Measurements from ENCODE around the gene ANKRD30A. TPM values are rescaled to one million over a fixed set of nuclear protein-coding genes. Genes with fewer than 3 reads are reported as not detected.
"Not testable (repeated sequence)": the region's sequence is repeated elsewhere in the genome, so short reads cannot be mapped to it uniquely, and the experiment has no call there.

ANKRD30A gene
- total RNA-seq, 1 experiment from 2014 or later = not detected

DNA sequence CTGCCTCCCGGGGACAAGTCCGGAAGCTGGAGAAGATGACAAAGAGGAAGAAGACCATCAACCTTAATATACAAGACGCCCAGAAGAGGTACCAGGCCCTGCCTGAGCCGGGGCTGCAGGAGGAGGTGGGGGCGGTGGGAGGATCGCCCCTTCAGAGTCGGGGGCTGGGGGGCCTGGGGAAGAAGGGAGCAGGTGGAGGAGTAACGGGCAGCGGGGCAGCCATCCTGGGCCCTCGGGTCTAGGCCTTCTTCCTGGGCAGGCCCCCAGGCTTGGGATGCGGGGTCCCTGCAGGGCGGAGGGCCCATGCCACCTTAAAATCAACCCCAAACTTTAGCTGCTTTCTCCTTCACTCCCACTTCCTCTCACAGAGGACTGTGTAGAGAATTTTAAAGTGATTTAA is 523 bp downstream of the ANKRD30A start (continued):
- TF ChIP-seq YY1 (IDR thresholded peaks at IDR 0.05; ENCODE audit: extremely low read depth, insufficient replicate concordance, low read depth, low read length) (no peak), POLR2AphosphoS5 (IDR thresholded peaks at IDR 0.05; ENCODE audit: low read depth, low read length) (no peak), FOSL1 (IDR thresholded peaks at IDR 0.05; ENCODE audit: low read depth) (no peak)
- TF ChIP-seq, protein P1, sequence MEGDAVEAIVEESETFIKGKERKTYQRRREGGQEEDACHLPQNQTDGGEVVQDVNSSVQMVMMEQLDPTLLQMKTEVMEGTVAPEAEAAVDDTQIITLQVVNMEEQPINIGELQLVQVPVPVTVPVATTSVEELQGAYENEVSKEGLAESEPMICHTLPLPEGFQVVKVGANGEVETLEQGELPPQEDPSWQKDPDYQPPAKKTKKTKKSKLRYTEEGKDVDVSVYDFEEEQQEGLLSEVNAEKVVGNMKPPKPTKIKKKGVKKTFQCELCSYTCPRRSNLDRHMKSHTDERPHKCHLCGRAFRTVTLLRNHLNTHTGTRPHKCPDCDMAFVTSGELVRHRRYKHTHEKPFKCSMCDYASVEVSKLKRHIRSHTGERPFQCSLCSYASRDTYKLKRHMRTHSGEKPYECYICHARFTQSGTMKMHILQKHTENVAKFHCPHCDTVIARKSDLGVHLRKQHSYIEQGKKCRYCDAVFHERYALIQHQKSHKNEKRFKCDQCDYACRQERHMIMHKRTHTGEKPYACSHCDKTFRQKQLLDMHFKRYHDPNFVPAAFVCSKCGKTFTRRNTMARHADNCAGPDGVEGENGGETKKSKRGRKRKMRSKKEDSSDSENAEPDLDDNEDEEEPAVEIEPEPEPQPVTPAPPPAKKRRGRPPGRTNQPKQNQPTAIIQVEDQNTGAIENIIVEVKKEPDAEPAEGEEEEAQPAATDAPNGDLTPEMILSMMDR (IDR thresholded peaks at IDR 0.05 in 2 of 3, conservative IDR thresholded peaks at IDR 0.05 in 1 of 3; ENCODE audit: borderline replicate concordance in 1 of 3, insufficient read depth in 1 of 3, low read depth in 2 of 3, low read length in 2 of 3) = no peak

DNA sequence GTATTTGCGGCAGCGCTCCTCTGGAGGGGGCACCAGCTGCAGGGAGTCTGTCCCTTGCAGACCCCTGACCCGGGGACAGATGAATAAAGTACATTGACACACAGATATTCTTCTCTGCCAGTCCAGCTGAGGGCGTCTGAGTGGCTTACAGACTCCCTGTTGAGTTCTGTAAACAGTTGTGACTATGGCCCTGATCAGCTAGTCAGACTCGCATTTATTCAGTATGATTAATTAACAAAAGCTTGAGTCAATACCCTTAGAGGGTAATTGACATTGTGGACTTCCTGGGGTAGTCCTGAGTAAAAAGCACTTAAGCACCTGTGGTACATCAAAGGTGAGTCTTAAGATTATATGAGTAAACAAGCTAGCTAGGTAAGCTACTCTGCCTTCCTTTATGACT is 21.0 kb downstream of the ANKRD30A start:
- H3K27me3 ChIP-seq (ENCODE audit: insufficient read depth, low read length) = no peaks in the 10 kb centered on the region
- no peaks in the 10 kb centered on the region for H3K79me2 ChIP-seq (ENCODE audit: insufficient read depth, low read length)
- no peak overlapping the region for H3K4me2 ChIP-seq (ENCODE audit: low read length)
- DNase-seq (ENCODE audit: low read depth, low spot score) (no peak), ATAC-seq (no peak)
- H4K20me1 ChIP-seq (ENCODE audit: insufficient read depth) = no peaks in the 10 kb centered on the region
- BruUV-seq (replicated peaks) = no TSS peak
- H3K9me3 ChIP-seq (ENCODE audit: control insufficient read depth in 1 of 2, insufficient read depth in 1 of 2, low read depth in 1 of 2, low read length in 2 of 2) = peaks cover 5 to 6% of the 10 kb centered on the region in 2 experiments; a peak in 2 of 4 replicates
- H3K27ac ChIP-seq (ENCODE audit: low read depth, low read length) = no peak overlapping the region
- no peaks in the 10 kb centered on the region for H3K4me1 ChIP-seq (ENCODE audit: control insufficient read depth in 1 of 2, insufficient read depth in 2 of 2, low read length in 2 of 2)
- ChIA-PET RAD21 (ENCODE audit: low non-redundant PET in 1 of 2, low total read pairs in 2 of 2, uncharacterized antibody in 2 of 2, unreplicated experiment in 2 of 2) (no interaction called here), POLR2A (no interaction called here), CTCF (no interaction called here)
- intact Hi-C loops (cut with micrococcal nuclease) = no loop called here
- no peak overlapping the region for H3K4me3 ChIP-seq (replicated peaks in 1 of 2; ENCODE audit: low read depth in 1 of 2, low read length in 2 of 2)
- no peak overlapping the region for H2AFZ ChIP-seq (ENCODE audit: low read depth, low read length, poor library complexity, severe bottlenecking)
- no peaks in the 10 kb centered on the region for H3K9me2 ChIP-seq (ENCODE audit: insufficient read depth)
- no peaks in the 10 kb centered on the region for H3K36me3 ChIP-seq (ENCODE audit: control insufficient read depth in 1 of 2, insufficient read depth in 2 of 2, low read length in 2 of 2)
- no peak overlapping the region for H3K9ac ChIP-seq (ENCODE audit: low read length)
- TF ChIP-seq POLR2A (IDR thresholded peaks at IDR 0.05; ENCODE audit: borderline replicate concordance, extremely low read depth, insufficient read depth, insufficient read length) = no peak
- TF ChIP-seq, protein P2, sequence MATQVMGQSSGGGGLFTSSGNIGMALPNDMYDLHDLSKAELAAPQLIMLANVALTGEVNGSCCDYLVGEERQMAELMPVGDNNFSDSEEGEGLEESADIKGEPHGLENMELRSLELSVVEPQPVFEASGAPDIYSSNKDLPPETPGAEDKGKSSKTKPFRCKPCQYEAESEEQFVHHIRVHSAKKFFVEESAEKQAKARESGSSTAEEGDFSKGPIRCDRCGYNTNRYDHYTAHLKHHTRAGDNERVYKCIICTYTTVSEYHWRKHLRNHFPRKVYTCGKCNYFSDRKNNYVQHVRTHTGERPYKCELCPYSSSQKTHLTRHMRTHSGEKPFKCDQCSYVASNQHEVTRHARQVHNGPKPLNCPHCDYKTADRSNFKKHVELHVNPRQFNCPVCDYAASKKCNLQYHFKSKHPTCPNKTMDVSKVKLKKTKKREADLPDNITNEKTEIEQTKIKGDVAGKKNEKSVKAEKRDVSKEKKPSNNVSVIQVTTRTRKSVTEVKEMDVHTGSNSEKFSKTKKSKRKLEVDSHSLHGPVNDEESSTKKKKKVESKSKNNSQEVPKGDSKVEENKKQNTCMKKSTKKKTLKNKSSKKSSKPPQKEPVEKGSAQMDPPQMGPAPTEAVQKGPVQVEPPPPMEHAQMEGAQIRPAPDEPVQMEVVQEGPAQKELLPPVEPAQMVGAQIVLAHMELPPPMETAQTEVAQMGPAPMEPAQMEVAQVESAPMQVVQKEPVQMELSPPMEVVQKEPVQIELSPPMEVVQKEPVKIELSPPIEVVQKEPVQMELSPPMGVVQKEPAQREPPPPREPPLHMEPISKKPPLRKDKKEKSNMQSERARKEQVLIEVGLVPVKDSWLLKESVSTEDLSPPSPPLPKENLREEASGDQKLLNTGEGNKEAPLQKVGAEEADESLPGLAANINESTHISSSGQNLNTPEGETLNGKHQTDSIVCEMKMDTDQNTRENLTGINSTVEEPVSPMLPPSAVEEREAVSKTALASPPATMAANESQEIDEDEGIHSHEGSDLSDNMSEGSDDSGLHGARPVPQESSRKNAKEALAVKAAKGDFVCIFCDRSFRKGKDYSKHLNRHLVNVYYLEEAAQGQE (IDR thresholded peaks at IDR 0.05; ENCODE audit: low read depth) = no peak
- no peak for TF ChIP-seq EZH2phosphoT487 (IDR thresholded peaks at IDR 0.05; ENCODE audit: borderline replicate concordance)

DNA sequence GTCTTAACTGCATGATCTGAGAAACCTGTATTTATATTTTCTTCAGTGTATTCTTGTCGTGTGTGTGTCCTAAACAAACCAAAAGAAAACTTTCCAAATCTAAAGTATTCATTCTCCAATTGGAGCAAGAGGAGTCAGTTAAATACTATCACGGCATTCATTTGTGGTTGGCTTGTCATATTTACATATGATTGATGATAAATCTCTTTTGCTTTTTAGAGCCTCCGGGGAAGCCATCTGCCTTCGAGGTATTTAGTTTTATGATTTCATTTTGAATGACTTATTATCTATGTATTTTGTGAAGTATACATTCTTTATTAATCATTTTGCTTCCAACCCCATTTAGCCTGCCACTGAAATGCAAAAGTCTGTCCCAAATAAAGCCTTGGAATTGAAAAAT is 37.0 kb downstream of the ANKRD30A start:
- H3K9ac ChIP-seq (ENCODE audit: low read length); H3K79me2 ChIP-seq (ENCODE audit: insufficient read depth, low read length); H3K4me1 ChIP-seq (ENCODE audit: control insufficient read depth in 1 of 2, insufficient read depth in 2 of 2, low read length in 2 of 2); RAD21 ChIA-PET (ENCODE audit: low non-redundant PET in 1 of 2, low total read pairs in 2 of 2, uncharacterized antibody in 2 of 2, unreplicated experiment in 2 of 2); DNase-seq (ENCODE audit: low read depth, low spot score); H3K9me2 ChIP-seq (ENCODE audit: insufficient read depth); POLR2A ChIA-PET; BruUV-seq (replicated peaks); ATAC-seq; H4K20me1 ChIP-seq (ENCODE audit: insufficient read depth); H3K36me3 ChIP-seq (ENCODE audit: control insufficient read depth in 1 of 2, insufficient read depth in 2 of 2, low read length in 2 of 2); H3K27ac ChIP-seq (ENCODE audit: low read depth, low read length); H3K4me2 ChIP-seq (ENCODE audit: low read length); H2AFZ ChIP-seq (ENCODE audit: low read depth, low read length, poor library complexity, severe bottlenecking); H3K9me3 ChIP-seq (ENCODE audit: control insufficient read depth in 1 of 2, insufficient read depth in 1 of 2, low read depth in 1 of 2, low read length in 2 of 2); CTCF ChIA-PET; H3K27me3 ChIP-seq (ENCODE audit: insufficient read depth, low read length); intact Hi-C loops (cut with micrococcal nuclease); H3K4me3 ChIP-seq (replicated peaks in 1 of 2; ENCODE audit: low read depth in 1 of 2, low read length in 2 of 2): not testable (repeated sequence)
